ENCODE results near the gene SLC9A3. TPM values are rescaled to one million over a fixed set of nuclear protein-coding genes. Genes with fewer than 3 reads are reported as not detected.

The SLC9A3 gene
- 1.3 TPM for total RNA-seq
- long read RNA-seq, partial matches to known transcripts: 0 of 1 reads
- long read RNA-seq, other reads (novel, unspliced or antisense): 1 of 1 reads

GRCh38 chr5:524234-524972 is at the start of gene SLC9A3:
Gene SLC9A3 (minus strand): TSS chr5:524449.
- intact Hi-C loops (cut with micrococcal nuclease): no loop called here
- ATAC-seq: no peak
- DNase-seq: no peak

GRCh38 chr5:573976-574375 is 49.7 kb upstream of the SLC9A3 start:
- no peak for ATAC-seq
- intact Hi-C loops (cut with micrococcal nuclease): no loop called here

GRCh38 chr5:573206-573605 is 49.0 kb upstream of the SLC9A3 start:
- DNase-seq (no peak), ATAC-seq (no peak)
- intact Hi-C loops (cut with micrococcal nuclease): no loop called here

More at GRCh38 chr5:573976-574375, 49.7 kb upstream of the SLC9A3 start:
- DNase-seq: no peak

GRCh38 chr5:572398-573019 is 48.3 kb upstream of the SLC9A3 start:
- intact Hi-C loops (cut with micrococcal nuclease): no loop called here
- no peak for DNase-seq
- ATAC-seq: no peak

GRCh38 chr5:571791-572190 is 47.5 kb upstream of the SLC9A3 start:
- ATAC-seq (no peak), DNase-seq (no peak)
- intact Hi-C loops (cut with micrococcal nuclease): no loop called here

GRCh38 chr5:570886-571285 is 46.6 kb upstream of the SLC9A3 start:
- ATAC-seq (no peak), DNase-seq (no peak)
- intact Hi-C loops (cut with micrococcal nuclease): no loop called here

- no peak for DNase-seq
- ATAC-seq: no peak
- intact Hi-C loops (cut with micrococcal nuclease): no loop called here
Observed at GRCh38 chr5:570446-570845, 46.2 kb upstream of the SLC9A3 start.

- no peak for ATAC-seq
- intact Hi-C loops (cut with micrococcal nuclease): no loop called here
- no peak for DNase-seq
Observed at GRCh38 chr5:569868-570361, 45.7 kb upstream of the SLC9A3 start.

GRCh38 chr5:569358-569867 is 45.2 kb upstream of the SLC9A3 start:
- ATAC-seq (no peak), DNase-seq (no peak)
- intact Hi-C loops (cut with micrococcal nuclease): no loop called here

GRCh38 chr5:568809-569208 is 44.6 kb upstream of the SLC9A3 start:
- no peak for DNase-seq
- no peak for ATAC-seq
- intact Hi-C loops (cut with micrococcal nuclease): no loop called here

- ATAC-seq (no peak), DNase-seq (no peak)
- intact Hi-C loops (cut with micrococcal nuclease): no loop called here
Observed at GRCh38 chr5:568061-568781, 44.0 kb upstream of the SLC9A3 start.

GRCh38 chr5:567664-568060 is 43.4 kb upstream of the SLC9A3 start:
- ATAC-seq: no peak
- no peak for DNase-seq
- intact Hi-C loops (cut with micrococcal nuclease): no loop called here

GRCh38 chr5:566636-567309 is 42.5 kb upstream of the SLC9A3 start:
- no peak for ATAC-seq
- intact Hi-C loops (cut with micrococcal nuclease): no loop called here
- no peak for DNase-seq

GRCh38 chr5:565782-566440 is 41.7 kb upstream of the SLC9A3 start:
- no peak for DNase-seq
- intact Hi-C loops (cut with micrococcal nuclease): no loop called here
- no peak for ATAC-seq

- DNase-seq (no peak), ATAC-seq (no peak)
Observed at GRCh38 chr5:561408-561807, 37.2 kb upstream of the SLC9A3 start.

GRCh38 chr5:560792-561166 is 36.5 kb upstream of the SLC9A3 start:
- intact Hi-C loops (cut with micrococcal nuclease): no loop called here
- ATAC-seq (no peak), DNase-seq (no peak)

More at GRCh38 chr5:561408-561807, 37.2 kb upstream of the SLC9A3 start:
- intact Hi-C loops (cut with micrococcal nuclease): no loop called here

- intact Hi-C loops (cut with micrococcal nuclease): no loop called here
- no peak for ATAC-seq
- no peak for DNase-seq
Observed at GRCh38 chr5:558871-559503, 34.7 kb upstream of the SLC9A3 start.

GRCh38 chr5:558326-558725 is 34.1 kb upstream of the SLC9A3 start:
- intact Hi-C loops (cut with micrococcal nuclease): no loop called here
- DNase-seq (no peak), ATAC-seq (no peak)

Measured in left ventricle myocardium superior (tissue), 1 donor.